BE2C (cell line): ENCODE data around the gene RAB11FIP4.

ENCODE experiments used
- DNase-seq: peaks from one replicate; pipeline ENCODE4 v3.0.0-alpha.2; 2020
- H3K27me3 ChIP-seq: fragments of 250-450 bp; sonication (Bioruptor Pico); 2 replicates; pipeline ENCODE4 v1.5.1; 2020; ENCODE audit warnings: mild to moderate bottlenecking
- H3K36me3 ChIP-seq: fragments of 250-450 bp; sonication (Bioruptor Pico); 2 replicates; pipeline ENCODE4 v1.5.1; 2020; ENCODE audit warnings: mild to moderate bottlenecking
- H3K4me1 ChIP-seq: fragments of 250-450 bp; sonication (Bioruptor Pico); 2 replicates; pipeline ENCODE4 v1.5.1; 2020
- H3K4me3 ChIP-seq: 2 replicates; pipeline ENCODE4 v1.5.1; 2011; ENCODE audit warnings: low read depth, low read length
- H3K9me3 ChIP-seq: fragments of 250-450 bp; sonication (Bioruptor Pico); 2 replicates; pipeline ENCODE4 v1.5.1; 2020
- TF ChIP-seq, protein P1 (sequence below): IDR thresholded peaks from 2 replicates; pipeline ENCODE4 v1.5.1; 2012; ENCODE audit warnings: mild to moderate bottlenecking, low read depth, low read length

Gene RAB11FIP4

DNA sequence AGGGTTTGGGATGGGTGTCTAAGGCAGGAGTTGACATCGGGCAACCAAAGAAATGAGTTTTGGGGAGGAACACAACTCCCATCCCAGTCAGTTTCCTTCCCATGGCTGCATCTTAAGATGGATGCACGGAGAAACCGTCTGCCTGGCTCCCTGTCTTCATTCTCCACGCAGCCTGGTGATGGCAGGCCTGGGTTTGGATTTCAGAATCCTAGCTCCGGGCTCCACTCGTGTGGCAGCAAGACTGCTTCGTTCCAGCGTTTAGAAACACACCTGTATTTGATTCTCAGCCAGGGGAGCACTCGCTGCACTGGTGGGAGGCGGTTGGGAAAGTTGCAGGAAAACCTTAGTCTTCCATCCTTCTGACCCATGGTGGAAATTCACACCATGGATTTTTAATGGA lies 141.1 kb downstream of the RAB11FIP4 start:
- Histone ChIP-seq H3K4me3 (no peak overlapping the region), H3K27me3 (no peaks in the 10 kb centered on the region), H3K36me3 (no peaks in the 10 kb centered on the region), H3K4me1 (no peaks in the 10 kb centered on the region), H3K9me3 (no peaks in the 10 kb centered on the region)
- no peak for DNase-seq
- TF ChIP-seq, protein P1, sequence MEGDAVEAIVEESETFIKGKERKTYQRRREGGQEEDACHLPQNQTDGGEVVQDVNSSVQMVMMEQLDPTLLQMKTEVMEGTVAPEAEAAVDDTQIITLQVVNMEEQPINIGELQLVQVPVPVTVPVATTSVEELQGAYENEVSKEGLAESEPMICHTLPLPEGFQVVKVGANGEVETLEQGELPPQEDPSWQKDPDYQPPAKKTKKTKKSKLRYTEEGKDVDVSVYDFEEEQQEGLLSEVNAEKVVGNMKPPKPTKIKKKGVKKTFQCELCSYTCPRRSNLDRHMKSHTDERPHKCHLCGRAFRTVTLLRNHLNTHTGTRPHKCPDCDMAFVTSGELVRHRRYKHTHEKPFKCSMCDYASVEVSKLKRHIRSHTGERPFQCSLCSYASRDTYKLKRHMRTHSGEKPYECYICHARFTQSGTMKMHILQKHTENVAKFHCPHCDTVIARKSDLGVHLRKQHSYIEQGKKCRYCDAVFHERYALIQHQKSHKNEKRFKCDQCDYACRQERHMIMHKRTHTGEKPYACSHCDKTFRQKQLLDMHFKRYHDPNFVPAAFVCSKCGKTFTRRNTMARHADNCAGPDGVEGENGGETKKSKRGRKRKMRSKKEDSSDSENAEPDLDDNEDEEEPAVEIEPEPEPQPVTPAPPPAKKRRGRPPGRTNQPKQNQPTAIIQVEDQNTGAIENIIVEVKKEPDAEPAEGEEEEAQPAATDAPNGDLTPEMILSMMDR: no peak

DNA sequence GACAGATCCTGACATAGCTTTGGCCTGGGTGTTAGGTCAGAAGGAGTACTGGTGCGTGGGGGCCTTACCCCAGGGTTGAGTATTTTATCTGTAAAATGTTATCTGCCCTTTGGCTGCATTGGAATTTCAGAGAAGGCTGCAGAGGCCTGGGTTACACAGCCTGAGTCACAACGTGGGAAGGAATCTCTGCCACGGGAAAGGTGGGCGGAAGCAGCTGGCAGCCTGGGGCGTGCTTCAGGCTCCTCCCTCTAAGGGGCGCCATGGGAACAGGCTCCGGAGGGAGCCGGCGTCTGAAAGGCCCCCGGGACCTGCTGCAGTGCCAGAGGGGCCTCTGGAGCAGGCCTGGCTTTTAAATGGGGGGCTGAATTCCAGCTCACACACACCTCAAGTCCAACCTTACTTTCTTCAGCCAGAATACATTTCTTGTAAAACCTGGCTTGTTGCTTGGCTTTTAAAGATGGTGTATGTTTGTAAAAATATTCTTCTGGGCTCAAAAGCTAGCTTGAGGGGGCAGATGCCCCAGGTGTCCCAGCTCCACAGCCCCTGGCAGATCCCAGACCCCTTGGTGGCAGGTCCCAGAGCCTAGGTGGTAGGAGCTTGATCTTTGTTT lies 142.2 kb downstream of the RAB11FIP4 start:
- H3K4me1 ChIP-seq: no peaks in the 10 kb centered on the region
- no peaks in the 10 kb centered on the region for H3K9me3 ChIP-seq
- no peaks in the 10 kb centered on the region for H3K27me3 ChIP-seq
- DNase-seq: peak; percentile 56
- TF ChIP-seq, protein P1: peak; percentile 25; the same call in 1 of the 2 replicates
- H3K4me3 ChIP-seq: no peak overlapping the region
- H3K36me3 ChIP-seq: no peaks in the 10 kb centered on the region

DNA sequence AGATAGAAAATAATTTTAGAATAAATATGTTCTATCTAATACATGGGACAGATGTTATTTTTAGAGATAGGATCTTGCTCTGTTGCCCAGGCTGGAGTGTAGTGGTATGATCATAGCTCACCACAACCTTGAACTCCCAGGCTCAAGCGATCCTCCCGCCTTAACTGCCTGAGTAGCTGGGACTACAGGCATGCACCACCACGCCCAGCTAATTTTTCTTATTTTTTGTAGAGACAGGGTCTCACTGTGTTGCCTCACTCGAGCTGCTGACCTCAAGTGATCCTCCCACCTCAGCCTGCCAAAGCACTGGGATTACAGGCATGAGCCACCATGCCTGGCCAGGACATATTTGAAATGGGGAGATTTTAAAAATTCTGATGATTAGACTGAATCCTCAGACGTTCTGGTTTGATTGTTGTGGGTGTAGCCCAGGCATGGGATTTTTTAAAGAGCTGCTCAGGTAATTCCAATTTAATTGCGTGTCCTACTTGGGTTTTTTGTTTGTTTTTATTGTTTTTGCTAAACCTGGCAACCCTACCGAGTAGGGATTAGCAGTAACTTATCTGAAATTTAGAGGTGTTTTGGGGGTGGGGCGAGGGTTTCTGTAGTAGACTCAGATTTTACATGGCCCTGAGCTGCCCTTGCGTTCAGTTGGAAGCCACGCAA lies 142.9 kb downstream of the RAB11FIP4 start:
- DNase-seq: no peak
- Histone ChIP-seq H3K9me3 (no peaks in the 10 kb centered on the region), H3K27me3 (no peaks in the 10 kb centered on the region), H3K4me3 (no peak overlapping the region), H3K36me3 (no peaks in the 10 kb centered on the region), H3K4me1 (no peaks in the 10 kb centered on the region)
- TF ChIP-seq, protein P1: no peak

DNA sequence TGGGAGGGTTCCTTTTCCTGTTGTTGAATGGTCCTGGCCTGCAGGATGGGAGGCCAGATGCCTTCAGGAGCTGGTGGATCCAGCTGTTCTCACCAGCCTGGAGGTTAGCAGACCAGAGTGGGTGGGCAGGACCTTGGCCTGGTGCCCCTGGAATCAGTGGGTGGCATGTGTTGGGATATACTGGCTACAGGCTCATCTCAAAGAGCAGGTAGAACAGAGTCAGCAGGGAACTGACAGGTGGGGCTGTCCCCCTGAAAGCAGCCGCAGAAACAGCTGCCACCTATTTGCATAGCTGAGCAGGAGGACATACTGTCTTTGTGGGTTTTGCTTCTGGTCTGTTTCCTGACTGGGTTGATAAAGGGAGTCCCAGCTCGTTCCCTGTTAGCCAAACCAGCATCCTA lies 144.1 kb downstream of the RAB11FIP4 start:
- TF ChIP-seq, protein P1: no peak
- H3K27me3 ChIP-seq: no peaks in the 10 kb centered on the region
- no peaks in the 10 kb centered on the region for H3K4me1 ChIP-seq
- H3K9me3 ChIP-seq: no peaks in the 10 kb centered on the region
- no peak for DNase-seq
- no peaks in the 10 kb centered on the region for H3K36me3 ChIP-seq
- no peak overlapping the region for H3K4me3 ChIP-seq

DNA sequence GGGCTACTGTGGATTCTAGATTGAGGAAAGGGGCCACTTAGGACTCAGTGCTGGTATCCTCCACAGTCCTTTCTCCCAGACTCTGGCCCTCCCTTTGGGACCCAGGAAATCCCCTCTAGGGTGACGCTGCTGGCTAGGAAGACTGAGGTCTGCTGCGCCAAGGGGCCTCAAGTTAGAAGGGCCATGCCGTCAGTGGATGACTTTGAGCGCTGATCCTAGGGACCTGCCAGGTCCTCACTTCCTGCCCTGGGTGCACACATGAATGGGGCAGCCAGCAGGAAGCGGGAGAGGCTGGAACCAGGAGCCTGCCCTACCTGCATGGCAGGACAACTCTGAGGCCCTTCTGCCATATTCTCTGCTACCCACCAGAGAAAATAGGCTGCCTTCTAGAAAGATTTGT lies 145.0 kb downstream of the RAB11FIP4 start:
- TF ChIP-seq, protein P1: no peak
- H3K4me1 ChIP-seq: no peaks in the 10 kb centered on the region
- DNase-seq: no peak
- no peak overlapping the region for H3K4me3 ChIP-seq
- H3K27me3 ChIP-seq: no peaks in the 10 kb centered on the region
- no peaks in the 10 kb centered on the region for H3K36me3 ChIP-seq
- H3K9me3 ChIP-seq: no peaks in the 10 kb centered on the region

DNA sequence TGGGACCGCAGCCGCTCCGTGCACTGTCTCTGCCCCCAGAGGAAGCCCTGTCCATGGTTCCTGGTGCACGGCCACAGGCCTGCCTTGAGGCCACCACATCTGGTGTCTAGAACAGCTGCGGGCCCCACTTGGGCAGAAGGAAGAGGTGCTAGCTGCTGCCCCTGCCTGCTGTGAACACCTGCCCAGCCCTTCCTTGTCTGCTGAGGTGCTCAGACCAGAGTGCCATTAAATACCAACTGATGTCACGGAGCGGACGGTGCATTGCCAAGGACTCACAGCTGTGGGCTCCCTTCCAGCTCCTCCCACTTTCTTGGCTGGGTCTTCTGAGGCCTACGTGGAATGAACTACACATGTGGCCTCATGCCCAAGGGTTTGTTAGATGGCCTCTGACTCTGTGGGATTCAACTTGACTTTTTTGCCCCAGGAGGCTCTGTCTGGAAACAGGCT lies 146.1 kb downstream of the RAB11FIP4 start:
- no peak for DNase-seq
- Histone ChIP-seq H3K9me3 (no peaks in the 10 kb centered on the region), H3K27me3 (no peaks in the 10 kb centered on the region), H3K4me3 (no peak overlapping the region), H3K36me3 (no peaks in the 10 kb centered on the region), H3K4me1 (no peaks in the 10 kb centered on the region)
- TF ChIP-seq, protein P1: no peak
